HT1080 (cell line): ENCODE measurements around the gene KIF26B. TPM values are rescaled to one million over a fixed set of nuclear protein-coding genes. Genes with fewer than 3 reads are reported as not detected.

Source experiments
- DNase-seq: peaks from one replicate; pipeline ENCODE4 v3.0.0-alpha.2; 2015; ENCODE audit warnings: low read depth
- total RNA-seq: library from RNA; depleted of rRNA; stranded (reverse); fragments of >200 nt; shearing (Covaris generic); gene quantifications from 2 replicates; pipeline ENCODE4 v1.2.3, GENCODE V29; 2014

KIF26B gene
- total RNA-seq, 1 experiment from 2014 or later, result 0.90 TPM

DNA sequence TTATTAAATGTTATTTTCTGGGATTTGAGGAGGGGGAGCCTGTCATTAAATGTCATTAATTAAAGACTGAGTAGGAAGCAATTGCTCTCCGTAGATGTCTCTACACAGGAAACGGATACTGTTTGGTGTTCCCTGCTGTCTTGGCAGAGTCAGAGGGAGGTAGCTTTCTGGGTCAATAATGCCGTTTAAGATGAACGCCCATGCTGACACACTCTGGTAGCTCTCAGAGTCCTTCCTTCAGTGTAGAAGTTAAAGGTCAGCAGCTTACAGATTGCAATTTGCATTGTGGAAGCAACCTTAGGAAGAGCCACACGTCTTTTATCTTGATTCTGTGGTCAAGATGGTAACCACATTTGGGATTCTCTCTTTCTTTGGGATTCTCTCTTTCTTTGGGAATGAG is 257.5 kb downstream of the KIF26B start:
- no peak for DNase-seq

DNA sequence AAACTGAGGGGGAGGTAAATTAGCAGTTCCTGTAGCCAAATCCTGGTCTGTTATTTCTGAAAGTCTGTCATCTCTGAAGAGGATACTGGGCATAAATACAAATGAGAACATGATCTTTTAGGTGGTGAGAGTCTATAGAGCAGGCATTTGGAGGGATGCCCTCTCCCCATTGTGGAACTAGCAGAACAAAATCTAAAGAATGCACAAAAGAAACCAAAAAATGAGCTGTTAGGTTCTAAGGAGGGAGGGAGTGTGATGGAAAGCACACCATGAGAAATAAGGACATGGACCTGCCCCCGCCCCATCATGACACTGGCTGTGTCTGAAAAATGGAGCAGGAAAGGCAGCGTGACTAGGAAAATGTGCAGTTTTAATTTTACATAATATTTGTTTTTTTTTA is 262.0 kb downstream of the KIF26B start:
- no peak for DNase-seq

DNA sequence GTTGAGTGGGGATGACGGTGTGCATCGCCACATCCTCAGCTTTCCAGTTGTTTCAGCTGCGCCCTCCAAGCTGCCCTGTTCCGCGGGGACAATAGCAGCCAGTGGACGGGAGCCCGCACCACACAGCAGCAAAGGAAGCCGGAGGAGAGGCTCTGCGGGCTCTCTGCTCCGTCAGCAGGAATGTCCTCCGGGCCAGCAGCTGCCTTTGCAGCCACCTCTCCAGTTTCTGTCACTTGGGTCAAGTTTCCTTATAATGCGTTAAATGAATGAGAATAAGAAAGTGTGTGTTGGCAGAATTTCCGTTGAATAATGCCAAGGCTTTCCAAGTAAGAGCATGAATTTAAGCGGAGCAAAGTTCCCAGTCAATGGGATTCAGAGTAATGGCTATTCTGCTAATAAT is 263.3 kb downstream of the KIF26B start:
- no peak for DNase-seq

DNA sequence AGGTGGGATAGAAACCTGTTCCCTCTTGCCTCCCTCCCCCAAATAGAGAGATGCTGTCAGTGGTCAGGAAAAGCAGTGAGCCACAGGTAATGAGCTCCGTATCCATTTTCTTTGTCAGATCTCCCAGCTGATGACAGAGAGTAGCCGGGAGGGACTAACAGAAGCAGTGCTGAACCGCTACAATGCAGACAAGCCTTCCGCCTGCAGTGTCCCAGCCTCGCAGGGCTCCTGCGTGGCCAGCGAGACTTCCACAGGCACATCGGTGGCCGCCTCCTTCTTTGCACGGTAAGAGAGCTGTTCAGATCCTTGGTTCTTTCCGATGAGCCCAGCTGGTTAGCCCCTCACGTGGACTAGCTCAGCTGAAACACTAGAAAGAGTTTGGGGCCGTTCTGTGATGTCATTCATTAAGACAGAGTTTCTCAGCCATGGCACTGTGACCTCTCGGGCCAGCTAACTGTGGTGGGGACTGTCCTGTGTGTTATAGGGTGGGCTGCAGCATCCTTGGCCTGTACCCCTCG is 264.7 kb downstream of the KIF26B start:
- DNase-seq, result no peak

DNA sequence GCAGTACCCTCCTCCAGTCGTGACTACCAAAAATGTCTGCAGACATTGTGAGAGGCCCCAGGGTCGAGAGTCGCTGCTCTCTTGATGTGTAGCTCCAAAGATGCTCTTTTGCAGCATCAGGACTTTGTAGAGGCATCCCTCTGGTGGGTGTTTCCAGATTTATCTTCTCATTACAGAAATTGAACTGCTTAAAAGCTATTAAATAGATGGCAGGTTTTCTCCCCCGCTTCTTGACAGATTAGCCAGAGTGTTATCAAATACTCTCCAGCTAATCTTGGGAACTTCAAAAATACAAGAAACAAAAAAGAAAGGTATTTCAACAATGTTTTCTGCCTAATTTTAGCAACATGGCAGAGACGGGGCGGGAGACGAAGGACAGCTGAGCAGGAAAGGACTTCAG is 265.2 kb downstream of the KIF26B start:
- DNase-seq, result no peak

DNA sequence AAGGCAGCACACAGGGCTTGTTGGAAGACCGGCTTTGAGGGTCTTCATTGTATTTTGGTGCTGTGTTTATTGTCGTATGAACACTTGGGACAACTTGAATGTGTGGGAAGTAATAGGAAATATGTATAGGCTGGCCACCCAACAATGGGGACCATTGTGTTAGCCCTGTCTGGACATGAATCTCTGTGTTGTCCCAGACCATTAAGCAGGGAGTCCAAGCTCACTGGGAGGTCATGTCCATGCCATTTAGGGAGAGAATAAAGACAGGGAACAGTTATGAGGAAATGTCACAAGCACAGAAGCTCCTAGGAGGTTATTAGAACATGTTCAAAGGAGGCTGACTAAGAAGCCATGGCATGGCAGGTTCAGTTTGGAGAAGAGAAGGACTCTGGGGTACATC is 266.1 kb downstream of the KIF26B start:
- no peak for DNase-seq

DNA sequence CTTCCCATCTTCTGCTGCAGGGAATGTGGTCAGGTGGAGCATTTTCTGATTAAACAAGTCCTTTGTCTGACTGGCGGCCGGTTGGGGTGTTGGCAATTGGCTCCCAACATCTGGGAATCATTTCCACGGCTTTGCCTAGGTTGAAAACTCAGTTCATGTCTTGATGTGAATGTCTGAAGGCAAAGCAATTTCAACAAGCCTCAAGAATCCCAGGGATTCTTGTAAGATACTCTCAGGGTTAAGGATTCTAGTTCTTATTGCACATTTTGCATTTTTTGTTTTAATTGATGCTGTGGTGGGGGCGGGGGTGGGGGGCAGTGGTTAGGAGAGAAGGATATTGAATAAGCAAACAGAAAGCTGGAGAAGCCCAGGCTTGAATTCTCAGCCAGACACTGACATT is 273.9 kb downstream of the KIF26B start:
- no peak for DNase-seq

DNA sequence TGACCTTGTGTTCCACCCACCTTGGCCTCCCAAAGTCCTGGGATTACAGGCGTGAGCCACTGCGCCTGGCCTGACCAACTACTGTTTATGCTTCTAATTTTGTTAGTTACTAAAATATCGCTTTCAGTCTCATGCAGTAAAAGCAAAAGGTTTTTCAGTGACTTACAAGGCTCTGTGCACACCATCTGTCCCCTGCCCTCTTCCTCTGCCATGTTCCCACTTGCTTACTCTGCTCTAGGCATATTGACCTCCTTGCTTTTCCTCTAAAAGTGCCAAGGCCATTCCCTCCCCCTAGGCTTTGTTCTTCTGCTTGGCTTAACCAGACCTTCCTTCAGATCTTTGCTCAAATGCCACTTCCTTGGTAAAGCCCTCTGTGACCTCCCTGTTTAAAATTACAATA is 276.9 kb downstream of the KIF26B start:
- no peak for DNase-seq

DNA sequence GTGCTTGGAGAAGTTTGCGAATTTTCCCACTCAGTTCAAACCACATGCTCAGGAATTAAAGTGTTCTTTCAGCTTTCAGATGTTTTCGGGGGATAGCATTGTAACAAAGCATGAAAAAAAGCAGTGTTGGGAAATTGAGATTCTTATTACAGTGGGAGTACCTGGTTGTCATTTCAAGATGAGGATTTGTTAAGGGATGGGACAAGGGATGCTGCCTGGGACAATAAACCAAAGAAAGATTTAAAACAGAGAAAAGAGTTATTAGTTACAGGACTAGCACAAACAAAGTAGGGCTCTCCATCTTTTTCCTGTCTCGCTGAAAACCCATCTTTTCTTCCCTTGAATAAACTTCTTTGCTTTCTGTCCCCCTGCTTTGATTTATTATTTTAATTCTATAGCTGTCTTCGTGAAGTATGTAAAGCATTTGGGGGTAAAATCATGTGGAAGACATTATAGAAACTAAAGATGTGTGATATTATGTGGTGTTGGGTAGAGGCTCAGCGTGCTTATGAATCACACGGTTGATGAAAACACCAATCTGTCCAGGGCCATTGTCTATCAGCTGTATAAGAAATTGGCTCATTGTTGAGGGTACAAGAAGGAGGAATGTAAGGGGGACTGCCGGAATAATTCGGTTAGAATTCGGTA is 277.6 kb downstream of the KIF26B start:
- no peak for DNase-seq

DNA sequence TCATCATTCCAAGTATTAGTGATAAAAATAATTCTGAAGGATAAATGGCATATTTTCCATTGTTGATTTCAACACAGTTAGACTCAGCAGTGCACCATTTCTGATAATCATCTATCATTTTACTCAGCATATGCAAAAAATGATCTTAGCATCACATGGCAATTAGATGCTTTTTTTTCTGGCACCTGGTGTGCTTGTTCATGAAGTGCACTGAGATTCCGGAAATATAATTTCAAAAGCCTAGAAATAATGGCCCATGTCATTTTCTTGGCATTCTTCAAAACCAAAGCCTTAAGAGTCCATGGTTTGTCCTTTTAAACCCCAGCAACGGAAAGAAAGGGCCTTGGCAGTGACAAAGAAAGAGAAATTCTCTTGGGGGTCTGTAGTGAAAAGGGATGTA is 278.8 kb downstream of the KIF26B start:
- DNase-seq, result no peak

DNA sequence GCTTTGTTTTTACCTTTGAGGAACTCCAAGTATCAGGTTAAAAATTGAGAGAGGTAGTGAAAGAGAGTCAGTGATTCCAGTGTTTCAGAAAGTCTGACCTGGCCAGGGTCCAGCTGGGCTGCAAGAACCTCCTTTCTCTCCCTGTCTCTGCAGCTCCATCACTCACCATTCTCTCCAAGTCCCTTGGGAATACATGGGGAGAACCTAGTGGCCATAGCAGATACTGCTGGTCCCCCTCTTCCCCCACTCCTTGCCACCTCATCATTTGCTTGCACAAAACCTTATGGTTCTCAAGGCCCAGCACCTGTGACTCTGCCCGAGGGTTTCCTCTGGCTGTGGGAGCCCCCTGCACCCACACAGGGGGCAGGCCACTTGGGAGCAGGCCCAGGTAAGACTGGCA is 279.5 kb downstream of the KIF26B start:
- peak; percentile 3 for DNase-seq

DNA sequence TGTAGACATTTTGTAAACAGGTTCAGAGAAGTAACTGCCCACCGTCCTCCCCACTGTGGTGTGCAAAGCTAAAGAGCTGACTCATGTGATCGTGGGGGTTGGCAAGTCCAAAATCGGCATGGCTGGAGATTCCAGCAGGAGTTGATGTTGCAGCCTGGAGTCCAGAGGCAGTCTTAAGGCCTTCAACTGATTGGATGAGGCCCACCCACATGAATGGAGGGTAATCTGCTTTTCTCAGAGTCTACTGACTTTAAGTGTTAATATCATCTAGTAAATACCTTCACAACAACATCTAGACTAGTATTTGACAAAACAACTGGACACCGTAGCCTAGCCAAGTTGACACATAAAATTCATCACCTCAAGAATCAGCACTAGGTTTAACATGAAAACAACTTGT is 281.6 kb downstream of the KIF26B start:
- DNase-seq, result no peak

DNA sequence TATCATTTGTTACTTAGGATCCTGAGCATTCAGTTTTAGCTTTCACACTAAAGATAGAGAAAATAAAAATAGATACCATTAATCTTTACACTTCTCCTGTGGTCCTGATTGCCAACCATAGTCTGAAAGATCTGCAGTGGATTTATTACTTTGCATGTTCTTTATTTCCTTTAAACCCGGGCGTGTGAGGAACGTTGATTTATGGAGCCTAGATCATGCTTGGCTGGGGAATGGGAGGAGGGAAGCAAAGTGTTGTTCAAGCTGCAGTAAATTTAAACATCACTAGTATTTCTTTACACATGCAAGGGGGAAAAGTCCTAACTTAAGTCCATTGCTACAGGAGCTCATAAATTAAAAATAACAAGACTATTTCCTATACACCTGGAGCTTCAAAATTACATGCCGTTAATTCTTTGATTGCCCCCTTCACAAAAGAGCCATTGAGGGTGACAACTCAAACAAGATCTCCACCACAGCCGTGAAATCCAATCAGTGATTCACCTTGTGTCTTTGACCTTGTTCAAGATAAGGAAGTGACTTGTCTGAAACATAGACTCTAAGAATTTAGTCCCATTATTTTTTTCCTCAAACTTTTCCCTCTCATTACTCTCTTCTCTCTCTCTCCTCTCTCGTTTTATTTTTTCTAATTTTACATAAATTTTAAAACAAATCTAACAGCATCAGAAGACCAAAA is 282.7 kb downstream of the KIF26B start:
- DNase-seq, result no peak

DNA sequence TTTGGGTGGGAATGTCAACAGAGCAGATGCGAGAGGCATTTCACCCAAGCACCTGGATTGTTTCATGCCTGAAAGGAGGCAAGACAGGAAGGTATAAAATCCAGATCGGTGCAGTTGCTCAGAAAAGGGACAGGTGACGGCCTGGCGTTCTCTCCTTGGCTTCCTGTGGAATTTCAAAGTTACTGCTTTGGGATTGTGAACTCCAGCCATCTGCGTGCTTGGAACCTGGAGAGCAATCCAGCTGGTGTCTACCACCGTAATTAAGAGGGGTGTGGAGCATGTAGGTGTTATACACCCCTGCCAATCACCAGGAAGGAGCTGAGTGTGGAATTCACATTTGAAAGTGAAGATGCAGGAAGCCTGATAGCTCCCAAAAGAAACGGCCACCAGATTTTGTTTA is 286.1 kb downstream of the KIF26B start:
- no peak for DNase-seq

DNA sequence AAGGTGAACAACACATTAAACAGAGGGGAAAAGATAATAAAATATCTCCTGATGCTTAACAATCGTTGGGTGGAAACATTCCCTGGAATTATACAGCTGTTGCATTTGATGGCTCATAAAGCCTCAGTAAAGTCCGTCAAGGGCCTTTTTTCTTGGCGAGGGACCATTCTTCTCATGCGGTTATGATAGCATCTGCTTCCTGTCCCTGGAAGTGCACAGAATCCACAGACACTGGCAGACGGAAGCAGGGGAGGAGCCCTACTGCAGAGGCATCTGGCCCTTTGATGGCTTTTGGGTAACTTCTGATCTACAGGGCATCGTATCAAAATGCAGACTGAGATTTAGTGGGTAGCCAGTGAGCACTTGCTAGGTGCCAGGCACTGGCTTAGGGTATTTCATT is 286.9 kb downstream of the KIF26B start:
- peak; percentile 6 for DNase-seq

DNA sequence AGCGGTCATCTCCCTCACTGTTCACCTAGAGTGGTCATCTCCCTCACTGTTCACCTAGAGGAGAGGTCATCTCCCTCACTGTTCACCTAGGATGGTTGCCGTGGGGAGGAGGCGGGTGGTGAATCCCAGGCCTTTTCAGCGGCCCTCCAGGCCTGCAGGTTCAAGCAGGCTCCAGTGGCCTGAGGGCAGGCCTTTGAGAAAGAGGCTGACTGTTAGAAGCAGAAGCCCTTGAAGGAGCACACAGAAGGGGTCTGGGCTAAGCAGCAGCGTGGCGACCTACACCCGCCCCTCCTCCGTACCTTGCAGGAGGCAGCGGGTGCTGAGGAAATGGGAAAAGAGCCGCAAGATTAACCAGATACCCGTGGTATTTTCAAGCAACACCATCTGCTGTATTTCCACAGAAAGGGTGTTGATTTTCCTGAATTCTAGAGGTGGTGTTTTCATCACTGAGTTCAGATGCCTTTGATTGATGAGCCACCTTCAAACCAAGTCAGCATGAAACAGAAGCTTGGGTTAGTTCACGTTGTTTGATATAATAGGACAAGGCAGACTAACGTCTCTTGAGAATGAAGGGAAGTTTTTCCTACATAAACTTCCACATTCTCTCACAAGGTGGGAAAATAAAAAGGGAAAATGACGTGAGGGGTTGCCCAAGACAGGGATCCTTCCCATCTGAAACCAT is 289.5 kb downstream of the KIF26B start:
- DNase-seq, result no peak

DNA sequence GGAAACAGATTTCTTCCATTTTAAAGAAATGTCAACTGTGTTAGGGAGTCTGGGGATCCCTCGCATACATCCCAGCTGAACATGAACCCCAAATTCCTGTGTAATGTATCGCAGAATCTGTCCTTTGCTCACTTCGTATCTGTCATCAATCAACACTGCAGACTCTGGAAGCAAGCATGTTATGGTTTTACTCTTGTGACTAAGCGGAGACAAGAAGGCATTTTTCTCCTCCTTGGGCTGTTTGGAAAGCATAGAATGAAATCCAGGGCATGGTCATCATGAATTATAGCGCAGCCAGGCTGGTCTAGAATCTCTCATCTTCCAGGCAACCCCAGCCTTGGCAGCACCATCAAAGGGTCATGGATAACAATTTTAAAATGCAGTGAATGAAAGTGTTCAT is 290.2 kb downstream of the KIF26B start:
- no peak for DNase-seq

DNA sequence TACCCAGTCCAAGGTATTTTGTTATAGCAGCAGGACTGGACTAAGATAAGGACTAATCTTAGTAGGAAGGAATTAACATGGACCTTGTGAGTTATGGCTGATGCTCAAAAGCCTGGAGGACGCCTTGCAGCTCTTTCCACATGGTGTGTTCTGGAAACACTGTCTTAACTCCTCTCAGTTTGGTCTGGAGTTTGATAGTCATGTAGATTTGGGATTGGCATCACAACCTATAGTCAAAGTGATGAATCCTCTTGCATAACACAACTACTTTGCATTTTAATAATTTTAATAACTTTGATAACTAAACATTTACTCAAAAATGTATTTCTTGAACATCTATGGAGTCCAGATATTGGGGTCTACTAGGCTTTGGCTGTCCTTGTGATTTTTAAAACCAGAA is 293.7 kb downstream of the KIF26B start:
- DNase-seq, result no peak

DNA sequence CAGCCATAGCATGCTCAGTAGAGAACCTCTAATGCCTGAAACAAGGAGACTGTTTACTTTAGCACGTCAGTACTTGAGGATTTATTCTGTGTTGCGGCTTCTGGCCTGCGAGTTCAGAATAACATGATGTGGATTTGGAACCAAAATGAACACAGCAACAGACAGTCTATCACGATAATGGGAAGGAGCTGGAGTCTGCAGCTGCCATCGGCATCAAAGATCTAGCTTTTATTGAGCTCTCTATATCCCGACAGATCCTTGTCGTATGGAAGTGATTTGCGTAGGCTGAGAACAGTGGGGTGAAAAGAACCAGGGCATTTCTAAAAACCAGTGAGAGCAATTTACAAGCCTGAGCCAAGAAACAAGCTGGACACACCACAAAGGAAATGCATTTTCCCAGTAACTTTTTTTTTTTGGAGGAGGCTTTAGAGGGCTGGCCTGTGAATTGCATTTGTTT is 294.2 kb downstream of the KIF26B start:
- DNase-seq, result no peak

DNA sequence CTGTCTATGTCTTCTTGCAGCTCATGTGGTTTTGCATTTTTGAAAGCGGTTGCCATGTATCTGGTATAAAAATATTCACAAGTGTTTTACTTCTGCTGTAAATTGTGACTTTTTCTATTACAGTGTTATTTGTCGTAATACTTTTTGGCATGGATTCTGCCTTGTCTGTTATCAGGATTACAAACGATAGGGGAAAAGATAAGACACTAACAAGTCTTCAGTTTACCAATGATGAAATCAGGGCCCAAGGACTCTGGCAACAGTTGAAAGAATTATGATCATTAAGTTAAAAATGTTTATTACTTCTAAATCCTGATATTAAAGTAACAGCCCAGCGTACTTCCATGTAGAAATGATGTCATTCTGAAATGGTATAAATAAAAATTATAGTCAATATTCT is 298.8 kb downstream of the KIF26B start:
- DNase-seq, result no peak

DNA sequence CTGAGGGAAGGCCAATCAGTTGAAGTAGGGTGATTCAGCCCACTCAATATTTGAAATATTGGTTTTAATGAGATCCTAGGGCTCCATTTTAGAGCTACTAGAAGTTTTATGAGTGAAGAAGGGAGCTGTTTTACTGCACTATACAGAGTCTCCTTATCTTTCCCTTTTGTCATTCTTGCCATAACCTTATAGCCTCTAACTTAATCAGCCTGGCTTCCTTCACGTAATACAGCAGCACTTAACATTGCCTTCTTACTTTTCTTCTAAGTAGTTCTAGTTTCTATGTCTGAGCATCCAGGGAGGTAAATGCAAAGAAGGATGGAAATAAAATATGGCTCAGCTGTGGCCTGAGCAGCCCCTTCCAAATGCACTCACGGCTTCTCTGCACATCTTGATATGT is 299.3 kb downstream of the KIF26B start:
- no peak for DNase-seq

DNA sequence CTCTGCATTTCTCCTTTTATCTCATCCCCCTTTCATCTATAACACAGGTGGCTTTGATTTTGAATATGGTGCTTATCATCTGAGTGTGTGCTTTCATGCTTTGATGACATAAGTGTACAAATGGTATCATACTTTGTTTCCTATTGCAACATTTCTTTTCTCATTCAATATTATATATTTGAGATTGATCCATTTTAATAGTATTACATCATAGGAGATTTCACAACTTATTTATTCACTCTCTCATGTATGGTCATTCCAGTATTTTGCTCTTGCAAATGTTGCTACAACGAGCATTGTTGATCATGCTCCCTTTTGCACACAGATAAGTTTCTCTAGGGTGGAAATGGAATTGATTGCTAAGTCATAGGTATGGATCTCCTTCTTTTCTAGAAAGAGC is 302.8 kb downstream of the KIF26B start:
- no peak for DNase-seq

DNA sequence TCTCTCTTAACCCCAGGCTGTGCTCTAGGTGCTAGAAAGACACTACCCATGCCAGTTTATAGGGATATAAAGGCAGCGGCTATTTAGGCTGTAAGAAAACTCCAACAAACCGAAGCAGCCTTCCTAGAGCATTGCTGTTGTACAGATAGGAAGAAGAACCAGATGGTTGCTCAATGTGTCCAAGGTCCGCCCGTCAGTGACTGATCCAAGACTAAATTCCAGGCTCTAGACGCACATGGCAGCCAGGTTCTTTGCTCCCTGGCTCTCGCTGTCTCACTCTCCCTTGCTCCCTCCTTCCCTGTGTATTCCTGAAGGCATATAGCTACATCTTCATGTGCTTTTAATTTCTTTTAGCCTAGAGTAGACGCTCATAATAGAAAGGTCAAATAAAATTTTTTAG is 303.4 kb downstream of the KIF26B start:
- DNase-seq, result no peak
